Measurements from ENCODE around the gene GNG11. TPM values are rescaled to one million over a fixed set of nuclear protein-coding genes. Genes with fewer than 3 reads are reported as not detected.

The GNG11 gene
- total RNA-seq, 2 donors from 2014 or later = 6.1 to 8.9 TPM

DNA sequence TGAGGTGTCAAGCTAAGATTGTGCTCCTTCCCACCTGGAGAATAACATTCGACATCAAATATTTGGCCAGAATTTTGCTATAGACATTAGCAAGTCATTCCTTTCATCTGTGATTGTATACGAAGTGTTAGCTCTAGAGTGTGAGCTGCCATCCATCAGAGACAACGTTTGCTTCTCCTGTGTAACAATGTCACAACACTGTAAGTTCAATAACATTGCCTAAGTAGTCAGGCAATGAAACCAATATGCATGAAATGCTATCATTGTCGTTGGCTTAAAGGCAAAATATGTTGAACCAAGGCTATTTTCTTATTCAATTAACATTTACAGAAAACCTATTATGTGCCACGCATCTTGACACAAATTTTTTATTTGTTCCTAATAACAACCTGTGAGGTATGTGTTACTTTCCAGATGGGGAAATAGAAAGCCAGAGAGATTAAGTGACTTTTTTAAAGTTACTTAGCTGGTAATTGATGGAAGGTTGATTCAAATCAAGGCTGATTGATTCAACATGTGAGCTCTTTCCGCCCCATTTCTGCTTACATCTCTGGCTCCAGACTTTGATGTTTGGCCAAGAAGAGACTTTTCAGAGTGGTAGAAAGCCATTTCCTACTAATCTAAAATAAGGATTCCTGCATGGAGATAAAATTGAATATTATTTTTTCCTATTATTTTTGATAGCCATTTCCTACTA is 50.6 kb downstream of the GNG11 start:
- Histone ChIP-seq H3K9me3 (no peaks in the 10 kb centered on the region), H3K36me3 (no peaks in the 10 kb centered on the region), H3K27me3 (replicated peaks; ENCODE audit: insufficient read depth) (no peaks in the 10 kb centered on the region), H3K4me3 (no peak overlapping the region), H3K27ac (no peak overlapping the region), H3K4me1 (replicated peaks) (no peaks in the 10 kb centered on the region)
- intact Hi-C loops (cut with DNase I) = no loop called here
- no peak for TF ChIP-seq POLR2AphosphoS5 (IDR thresholded peaks at IDR 0.05)
- TF ChIP-seq CTCF (IDR thresholded peaks at IDR 0.05) = no peak
- no peak for TF ChIP-seq POLR2A (IDR thresholded peaks at IDR 0.05)
- WGBS = 63% methylated on average over 6 of the region's 6 CpGs
- no peak for DNase-seq (ENCODE audit: low spot score)

GRCh38 chr7:93973134-93973533 is 51.6 kb downstream of the GNG11 start:
- TF ChIP-seq POLR2A (IDR thresholded peaks at IDR 0.05) (no peak), CTCF (IDR thresholded peaks at IDR 0.05) (no peak), POLR2AphosphoS5 (IDR thresholded peaks at IDR 0.05) (no peak)
- no peaks in the 10 kb centered on the region for H3K9me3 ChIP-seq
- WGBS = 86% methylated on average over 1 of the region's 1 CpG
- H3K27me3 ChIP-seq (replicated peaks; ENCODE audit: insufficient read depth) = no peaks in the 10 kb centered on the region
- no peak for DNase-seq (ENCODE audit: low spot score)
- no peaks in the 10 kb centered on the region for H3K36me3 ChIP-seq
- intact Hi-C loops (cut with DNase I) = no loop called here
- no peak overlapping the region for H3K4me3 ChIP-seq
- no peak overlapping the region for H3K27ac ChIP-seq
- no peaks in the 10 kb centered on the region for H3K4me1 ChIP-seq (replicated peaks)

GRCh38 chr7:93977211-93977950 is 55.8 kb downstream of the GNG11 start:
- no peak for TF ChIP-seq POLR2AphosphoS5 (IDR thresholded peaks at IDR 0.05)
- TF ChIP-seq POLR2A (IDR thresholded peaks at IDR 0.05) = no peak
- TF ChIP-seq CTCF (IDR thresholded peaks at IDR 0.05) = no peak
- DNase-seq (ENCODE audit: low spot score) = no peak
- Histone ChIP-seq H3K9me3 (no peaks in the 10 kb centered on the region), H3K4me3 (no peak overlapping the region), H3K27me3 (replicated peaks; ENCODE audit: insufficient read depth) (no peaks in the 10 kb centered on the region), H3K36me3 (no peaks in the 10 kb centered on the region), H3K27ac (no peak overlapping the region), H3K4me1 (replicated peaks) (no peaks in the 10 kb centered on the region)
- intact Hi-C loops (cut with DNase I) = no loop called here
- 67% methylated on average over 7 of the region's 7 CpGs for WGBS

Small RNA genes lying within 50 kb of the gene (small RNA-seq; reads per million reads assigned to genes)
- 0 reads per million in 2 donors for gene AC002076.2

Other genes with a start within 250 kb of the GNG11 start
- gene TFPI2, start 31.0 kb upstream of the GNG11 start, total RNA-seq = 10 to 100 TPM in 1 of 2 donors, 1 to 10 TPM in 1; 1.7 to 10.3 TPM
- not detected for gene GNGT1, start 15.2 kb upstream of the GNG11 start, total RNA-seq
- gene BET1, start 82.6 kb downstream of the GNG11 start, total RNA-seq = 10 to 100 TPM; 18.0 to 25.1 TPM